HG02885 (cell line): Measurements from ENCODE around the gene TNRC6A.
"Not testable (repeated sequence)": the region's sequence is repeated elsewhere in the genome, so short reads cannot be mapped to it uniquely, and the experiment has no call there.

ENCODE experiments used
- ATAC-seq: cut with Tn5 transposase; IDR thresholded peaks from one replicate; pipeline ENCODE4 v1.9.1; 2021; ENCODE audit warnings: mild to moderate bottlenecking; ENCODE audit not compliant: unreplicated experiment, poor library complexity

The TNRC6A gene

DNA sequence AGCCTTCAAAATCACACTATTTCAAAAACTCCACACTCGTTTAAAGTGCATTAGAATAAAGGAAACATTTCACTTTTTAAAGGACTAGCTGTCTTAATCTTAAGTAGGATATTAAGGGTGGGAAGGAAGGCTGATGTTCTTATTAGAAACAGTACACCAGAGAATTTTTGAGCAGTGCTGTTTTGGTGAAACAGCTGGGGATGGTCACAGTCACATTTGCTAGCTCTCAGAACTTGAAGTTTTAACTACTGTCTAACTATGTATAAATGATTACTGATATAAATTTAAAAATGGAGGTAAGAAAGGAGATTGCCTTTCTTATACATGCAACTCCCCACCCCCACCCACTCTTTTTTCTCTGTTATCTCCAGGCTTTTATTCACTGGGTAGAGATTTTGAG lies 77.8 kb downstream of the TNRC6A start:
- ATAC-seq: no peak

DNA sequence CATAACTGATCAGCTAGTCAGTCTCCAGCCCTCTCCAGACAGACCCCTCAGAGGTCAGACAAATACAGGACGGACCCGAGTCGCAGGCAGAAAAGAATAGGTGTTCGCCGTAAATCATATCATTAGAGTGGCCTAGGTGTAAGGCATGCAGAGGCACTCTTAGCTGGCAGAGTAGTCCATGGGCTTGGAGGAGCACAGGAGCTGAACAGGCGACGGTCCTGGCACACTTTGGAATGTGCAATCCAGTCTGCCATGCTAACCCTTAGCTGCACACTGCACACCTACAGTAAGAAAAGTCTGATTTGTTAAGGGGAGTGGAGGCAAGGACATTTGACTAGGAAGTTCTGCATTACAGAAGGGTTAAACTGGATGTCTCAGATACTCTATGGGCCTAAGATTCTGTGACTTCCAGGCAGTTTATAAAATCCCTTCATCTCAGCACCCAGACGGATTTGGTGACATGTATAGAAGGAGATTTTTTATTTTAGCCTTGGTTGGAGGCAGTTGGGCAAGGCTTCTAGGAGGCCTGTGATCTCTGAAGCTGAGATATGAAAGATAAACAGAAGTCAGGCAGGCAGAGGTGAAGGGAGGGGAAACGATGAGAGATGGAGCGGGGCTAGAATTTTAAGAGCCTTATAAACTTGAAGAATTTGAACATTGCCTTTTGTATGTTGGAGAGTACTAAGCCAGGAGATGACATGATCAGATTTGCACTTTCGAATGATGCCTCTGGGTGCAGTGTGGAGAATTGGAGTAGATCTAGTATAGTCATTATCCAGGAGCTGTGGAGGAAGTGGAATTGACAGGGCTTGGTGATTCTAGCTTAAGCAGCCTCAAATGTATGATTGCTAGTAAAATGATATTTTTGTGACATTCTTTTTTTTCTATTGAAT lies 81.7 kb downstream of the TNRC6A start:
- ATAC-seq: no peak

DNA sequence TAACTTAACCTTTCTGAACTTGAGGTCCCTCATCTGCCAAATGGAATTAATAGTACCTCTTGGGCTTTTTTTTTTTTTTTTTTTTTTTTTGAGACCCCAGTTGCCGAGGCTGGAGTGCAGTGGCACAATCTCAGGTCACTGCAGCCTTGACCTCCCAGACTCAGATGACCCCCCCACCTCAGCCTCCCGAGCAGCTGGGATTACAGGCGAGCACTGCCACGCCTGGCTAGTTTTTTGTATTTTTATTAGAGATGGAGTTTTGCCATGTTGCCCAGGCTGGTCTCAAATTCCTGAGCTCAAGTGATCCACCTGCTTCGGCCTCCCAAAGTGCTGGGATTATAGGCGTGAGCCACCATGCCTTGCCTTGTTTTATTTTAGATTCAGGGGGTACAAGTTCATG lies 83.4 kb downstream of the TNRC6A start:
- ATAC-seq: not testable (repeated sequence)

DNA sequence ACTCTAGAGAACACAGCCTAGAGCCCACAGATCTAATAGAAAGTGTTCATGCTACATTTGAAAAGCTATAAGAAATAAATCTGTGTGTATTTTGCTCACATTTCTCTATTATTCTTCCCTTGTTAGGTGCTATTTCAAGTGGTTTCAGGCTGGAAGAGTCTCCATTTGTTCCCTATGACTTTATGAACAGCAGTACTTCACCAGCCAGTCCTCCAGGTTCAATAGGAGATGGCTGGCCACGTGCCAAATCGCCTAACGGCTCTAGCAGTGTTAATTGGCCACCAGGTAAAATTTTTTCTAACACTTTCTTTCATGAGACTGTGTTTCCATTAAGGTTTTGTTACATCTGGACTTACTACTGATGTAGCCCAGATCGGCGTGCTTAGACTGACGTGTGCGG lies 85.6 kb downstream of the TNRC6A start:
- ATAC-seq: no peak

GRCh38 chr16:24816688-24817087 lies 87.2 kb downstream of the TNRC6A start:
- ATAC-seq: no peak

- ATAC-seq: no peak
Measured at GRCh38 chr16:24819462-24820040, 90.1 kb downstream of the TNRC6A start.

- no peak for ATAC-seq
Measured at GRCh38 chr16:24820522-24820921, 91.1 kb downstream of the TNRC6A start.

- no peak for ATAC-seq
Measured at GRCh38 chr16:24821129-24821528, 91.7 kb downstream of the TNRC6A start.

- no peak for ATAC-seq
Measured at GRCh38 chr16:24822542-24822941, 93.1 kb downstream of the TNRC6A start.

DNA sequence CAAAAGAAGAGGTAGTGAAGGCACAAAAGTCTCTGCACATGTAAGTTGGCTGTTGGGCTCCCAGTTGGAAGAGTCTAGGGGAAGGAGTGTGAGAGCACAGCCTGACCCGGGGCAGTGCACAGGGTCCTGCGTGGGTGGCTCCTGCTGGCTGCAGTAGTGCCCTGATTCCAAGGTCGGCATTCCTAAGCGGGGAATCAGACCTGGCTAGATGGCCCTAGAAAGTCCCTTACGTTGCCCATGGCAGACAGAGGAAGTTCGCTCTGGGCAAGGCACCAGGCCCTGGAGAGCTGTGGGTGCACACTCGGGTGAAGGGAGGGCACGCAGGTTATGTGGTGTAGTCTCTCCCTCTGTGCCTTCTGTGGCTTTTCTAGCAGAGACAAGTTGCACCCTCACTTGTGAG lies 93.5 kb downstream of the TNRC6A start:
- no peak for ATAC-seq

DNA sequence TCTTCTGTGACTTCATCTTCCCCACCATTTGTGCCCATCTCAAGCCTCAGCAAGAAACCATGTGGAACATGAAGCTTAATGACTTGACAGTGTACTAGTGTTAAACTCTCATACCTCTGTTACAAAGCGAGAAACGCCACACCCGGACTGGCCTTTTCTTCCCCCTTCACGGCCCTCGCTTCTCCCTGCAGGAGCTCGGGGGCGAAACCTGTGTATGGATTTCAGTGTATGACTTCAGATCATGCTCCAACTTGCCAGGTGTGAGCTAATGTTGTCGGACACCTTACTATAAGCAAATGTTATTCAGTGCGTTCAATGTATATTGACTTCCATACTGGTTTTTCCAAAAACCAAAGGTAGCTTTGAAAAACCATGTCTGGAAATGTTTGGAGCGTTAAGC lies 96.2 kb downstream of the TNRC6A start:
- ATAC-seq: no peak

DNA sequence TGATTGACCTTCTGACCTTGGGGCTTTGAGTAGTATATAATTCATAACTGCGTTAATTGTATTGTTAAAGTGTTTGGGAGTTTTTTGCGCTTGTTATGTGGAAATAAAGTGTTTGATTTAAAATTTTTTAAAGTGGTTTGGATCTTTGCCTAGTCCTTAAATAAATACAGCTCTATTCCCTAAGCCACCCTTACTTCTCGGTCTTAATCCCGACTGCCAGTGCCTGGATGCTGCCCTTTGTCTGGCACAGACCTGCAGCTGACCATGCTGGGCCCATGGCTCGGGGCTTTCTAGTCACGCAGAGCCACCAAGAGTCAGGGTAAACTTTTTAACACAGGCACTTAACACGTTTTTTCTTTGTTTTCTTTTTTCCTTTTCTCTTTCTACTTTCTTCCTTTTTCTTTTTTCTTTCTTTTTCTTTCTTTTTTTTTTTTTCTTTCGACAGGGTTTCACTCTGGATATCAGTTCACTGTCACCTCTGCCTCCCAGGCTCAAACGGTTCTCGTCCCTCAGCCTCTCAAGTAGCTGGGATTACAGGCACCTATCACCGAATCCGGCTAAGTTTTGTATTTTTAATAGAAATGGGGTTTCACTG lies 96.7 kb downstream of the TNRC6A start:
- ATAC-seq: no peak

- no peak for ATAC-seq
Measured at GRCh38 chr16:24826817-24827566, 97.5 kb downstream of the TNRC6A start.

GRCh38 chr16:24829153-24829552 lies 99.7 kb downstream of the TNRC6A start:
- no peak for ATAC-seq

DNA sequence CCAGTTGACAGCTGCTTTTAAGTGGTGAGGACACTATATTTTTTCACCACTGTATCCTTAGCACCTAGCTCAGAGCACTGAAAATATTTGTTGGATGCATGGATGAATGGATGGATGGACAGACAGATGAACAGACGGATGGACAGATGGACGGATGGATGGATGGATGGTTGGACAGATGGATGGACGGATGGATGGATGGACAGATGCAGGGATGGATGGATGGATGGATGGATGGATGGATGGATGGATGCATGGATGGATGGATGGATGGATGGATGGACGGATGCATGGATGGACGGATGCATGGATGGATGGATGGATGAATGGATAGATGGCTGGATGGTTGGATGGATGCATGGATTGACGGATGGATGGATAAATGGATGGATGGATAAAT lies 103.9 kb downstream of the TNRC6A start:
- no peak for ATAC-seq

DNA sequence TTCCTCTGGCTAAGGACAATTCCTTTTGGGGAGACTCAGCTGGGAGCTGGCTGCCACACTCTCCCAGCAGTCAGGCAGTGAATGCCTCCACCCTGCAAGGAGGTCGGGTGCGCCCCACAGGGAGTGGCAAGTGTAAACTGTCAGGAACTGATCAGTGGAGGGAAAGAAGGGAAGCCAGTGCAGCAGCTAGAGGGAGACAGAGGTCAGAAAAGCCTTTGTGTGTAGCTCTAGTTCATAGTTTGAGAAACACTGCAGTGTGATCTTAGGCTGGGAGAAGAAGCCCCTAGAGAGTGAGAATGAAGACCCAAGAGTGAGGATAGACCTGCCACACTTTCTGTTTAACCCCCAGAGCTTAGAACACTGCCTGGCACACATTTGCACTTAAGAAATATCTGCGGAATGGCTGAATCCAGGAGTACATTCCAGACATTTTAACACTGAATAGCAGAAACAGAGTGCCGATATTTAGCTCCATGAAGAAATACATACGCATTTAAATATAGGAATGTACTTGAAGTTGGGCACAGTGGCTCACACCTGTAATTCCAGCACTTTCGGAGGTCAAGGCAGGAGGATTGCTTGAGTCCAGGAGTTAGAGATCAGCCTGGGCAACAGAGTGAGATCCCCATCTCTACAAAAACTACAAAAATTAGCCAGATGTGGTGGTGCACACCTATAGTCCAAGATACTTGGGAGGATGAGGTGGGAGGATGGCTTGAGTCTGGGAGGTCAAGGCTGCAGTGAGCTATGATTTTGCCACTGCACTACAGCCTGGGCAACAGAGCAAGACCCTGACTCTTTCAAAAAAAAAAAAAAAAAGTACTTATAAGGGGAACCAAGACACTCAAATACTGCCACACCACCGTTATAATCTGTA lies 105.2 kb downstream of the TNRC6A start:
- no peak for ATAC-seq

- no peak for ATAC-seq
Measured at GRCh38 chr16:24836836-24837235, 107.4 kb downstream of the TNRC6A start.

DNA sequence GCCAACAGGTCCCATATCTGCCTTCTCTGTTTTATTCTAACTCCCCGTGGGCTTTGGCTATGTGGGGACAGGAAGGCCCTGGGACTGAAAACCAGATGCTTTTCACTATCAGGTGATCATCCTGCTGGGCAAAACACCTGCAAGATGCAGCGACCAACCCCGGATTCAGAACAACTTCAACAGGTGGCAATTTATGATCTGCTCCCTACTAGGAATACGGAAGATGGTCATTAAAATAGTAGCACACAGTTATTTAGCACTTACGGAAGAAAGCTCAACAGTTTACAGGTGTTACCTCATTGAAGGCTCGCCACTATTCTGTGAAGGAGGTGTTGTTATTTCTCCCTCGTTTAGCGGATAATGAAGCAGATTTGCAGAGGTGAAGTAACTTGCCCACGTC lies 108.5 kb downstream of the TNRC6A start:
- no peak for ATAC-seq

GRCh38 chr16:24838554-24839266 lies 109.3 kb downstream of the TNRC6A start:
- no peak for ATAC-seq
